Astrocyte (in vitro differentiated cells and primary cell): ENCODE data around the gene ZNF488.
"Not testable (repeated sequence)": the region's sequence is repeated elsewhere in the genome, so short reads cannot be mapped to it uniquely, and the experiment has no call there.

Experiments used
- EZH2 ChIP-seq: IDR thresholded peaks from 2 replicates; pipeline ENCODE4 v1.6.1; 2012; ENCODE audit warnings: mild to moderate bottlenecking, low read length, inconsistent platforms; ENCODE audit not compliant: insufficient read depth
- TF ChIP-seq, protein P1 (sequence below): IDR thresholded peaks from 2 replicates; pipeline ENCODE4 v1.5.1; 2011; ENCODE audit warnings: low read depth, mild to moderate bottlenecking, inconsistent platforms, low read length, moderate library complexity; ENCODE audit not compliant: insufficient read depth

GRCh38 chr10:47386104-47386503, 2.0 kb upstream of the ZNF488 start:
- TF ChIP-seq, protein P1, sequence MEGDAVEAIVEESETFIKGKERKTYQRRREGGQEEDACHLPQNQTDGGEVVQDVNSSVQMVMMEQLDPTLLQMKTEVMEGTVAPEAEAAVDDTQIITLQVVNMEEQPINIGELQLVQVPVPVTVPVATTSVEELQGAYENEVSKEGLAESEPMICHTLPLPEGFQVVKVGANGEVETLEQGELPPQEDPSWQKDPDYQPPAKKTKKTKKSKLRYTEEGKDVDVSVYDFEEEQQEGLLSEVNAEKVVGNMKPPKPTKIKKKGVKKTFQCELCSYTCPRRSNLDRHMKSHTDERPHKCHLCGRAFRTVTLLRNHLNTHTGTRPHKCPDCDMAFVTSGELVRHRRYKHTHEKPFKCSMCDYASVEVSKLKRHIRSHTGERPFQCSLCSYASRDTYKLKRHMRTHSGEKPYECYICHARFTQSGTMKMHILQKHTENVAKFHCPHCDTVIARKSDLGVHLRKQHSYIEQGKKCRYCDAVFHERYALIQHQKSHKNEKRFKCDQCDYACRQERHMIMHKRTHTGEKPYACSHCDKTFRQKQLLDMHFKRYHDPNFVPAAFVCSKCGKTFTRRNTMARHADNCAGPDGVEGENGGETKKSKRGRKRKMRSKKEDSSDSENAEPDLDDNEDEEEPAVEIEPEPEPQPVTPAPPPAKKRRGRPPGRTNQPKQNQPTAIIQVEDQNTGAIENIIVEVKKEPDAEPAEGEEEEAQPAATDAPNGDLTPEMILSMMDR, result not testable (repeated sequence)
- not testable (repeated sequence) for TF ChIP-seq EZH2
